ENCODE data around the gene SLC41A1. TPM values are rescaled to one million over a fixed set of nuclear protein-coding genes. Genes with fewer than 3 reads are reported as not detected.

The SLC41A1 gene
- polyA plus RNA-seq, 1 of the 3 experiments (the other 2 are of a cell fraction), result 18.3 TPM

DNA sequence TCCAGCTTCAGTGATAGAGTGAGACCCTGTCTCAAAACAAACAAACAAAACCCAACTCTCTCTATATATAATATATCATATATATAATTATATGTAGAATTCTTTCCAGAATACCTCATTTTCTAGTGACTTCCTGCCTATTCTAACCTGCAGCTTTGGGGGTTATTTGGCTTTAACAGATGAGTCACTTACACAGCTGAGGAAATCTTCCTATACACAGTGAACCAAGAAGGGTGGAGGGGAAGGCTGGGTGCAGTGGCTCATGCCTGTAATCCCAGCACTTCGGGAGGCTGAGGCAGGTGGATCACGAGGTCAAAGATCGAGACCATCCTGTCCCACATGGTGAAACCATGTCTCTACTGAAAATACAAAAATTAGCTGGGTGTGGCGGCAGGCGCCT, 47.0 kb downstream of the SLC41A1 start:
- H3K9me3 ChIP-seq, result no peaks in the 10 kb centered on the region
- no peak overlapping the region for H3K4me3 ChIP-seq (ENCODE audit: low read depth in 2 of 2, low read length in 1 of 2)
- ChIA-PET CTCF (interaction anchor here (1.7 kb wide), 1 partner anchor 10 kb away, joined by 5 read pairs; the partner anchor contains the start of gene RAB29), POLR2A (no interaction called here)
- H4K20me1 ChIP-seq (ENCODE audit: insufficient read depth), result no peaks in the 10 kb centered on the region
- TF ChIP-seq SIN3A (IDR thresholded peaks at IDR 0.05; ENCODE audit: borderline replicate concordance, low read depth, low read length), result no peak
- TF ChIP-seq EZH2phosphoT487 (IDR thresholded peaks at IDR 0.05; ENCODE audit: borderline replicate concordance, low read depth), result no peak
- no peak for TF ChIP-seq TCF12 (IDR thresholded peaks at IDR 0.05)
- TF ChIP-seq POLR2AphosphoS5 (IDR thresholded peaks at IDR 0.05; ENCODE audit: low read depth, low read length), result no peak
- H3K4me1 ChIP-seq (ENCODE audit: control insufficient read depth in 1 of 2, insufficient read depth in 2 of 2, low read depth in 1 of 2, low read length in 1 of 2), result no peaks in the 10 kb centered on the region
- no peak for DNase-seq
- peaks cover 0 to 6% of the 10 kb centered on the region in 2 experiments for H3K36me3 ChIP-seq (replicated peaks in 1 of 2; ENCODE audit: control insufficient read depth in 1 of 2, insufficient read depth in 2 of 2, low read length in 1 of 2)
- H3K9me2 ChIP-seq, result no peaks in the 10 kb centered on the region
- H3K4me2 ChIP-seq, result no peak overlapping the region
- H2AFZ ChIP-seq (ENCODE audit: low read depth), result no peak overlapping the region
- H3F3A ChIP-seq (replicated peaks; ENCODE audit: insufficient read depth), result no peaks in the 10 kb centered on the region
- H3K79me2 ChIP-seq (ENCODE audit: insufficient read depth), result no peaks in the 10 kb centered on the region
- H3K27me3 ChIP-seq (ENCODE audit: insufficient read depth), result no peaks in the 10 kb centered on the region
- H3K9ac ChIP-seq, result no peak overlapping the region
- WGBS (ENCODE audit: low lambda C conversion rate), result 77% methylated on average over 5 of the region's 5 CpGs
- no peak overlapping the region for H3K27ac ChIP-seq (ENCODE audit: low read depth in 2 of 2, low read length in 1 of 2)

DNA sequence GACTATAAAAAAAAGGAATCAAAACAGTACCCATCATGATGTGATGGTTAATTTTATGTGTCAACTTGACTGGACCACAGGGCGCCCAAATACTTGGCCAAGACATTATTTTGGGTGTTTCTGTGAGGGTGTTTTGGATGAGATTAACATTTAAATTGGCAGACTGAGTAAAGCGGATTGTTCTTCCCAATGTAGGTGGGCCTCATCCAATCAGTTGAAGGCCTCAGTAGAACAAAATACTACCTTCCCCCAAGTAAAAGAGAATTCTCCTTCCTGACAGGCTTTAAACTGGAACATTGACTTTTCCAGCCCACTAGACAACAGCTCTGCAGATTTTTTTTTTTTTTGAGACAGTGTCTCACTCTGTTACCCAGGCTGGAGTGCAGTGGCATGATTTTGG, 48.4 kb downstream of the SLC41A1 start:
- Histone ChIP-seq H3K9me2 (no peaks in the 10 kb centered on the region), H3K79me2 (ENCODE audit: insufficient read depth) (no peaks in the 10 kb centered on the region), H3K4me3 (ENCODE audit: low read depth in 2 of 2, low read length in 1 of 2) (no peak overlapping the region), H3K27me3 (ENCODE audit: insufficient read depth) (no peaks in the 10 kb centered on the region), H3K4me1 (ENCODE audit: control insufficient read depth in 1 of 2, insufficient read depth in 2 of 2, low read depth in 1 of 2, low read length in 1 of 2) (no peaks in the 10 kb centered on the region), H3F3A (replicated peaks; ENCODE audit: insufficient read depth) (no peaks in the 10 kb centered on the region), H3K9me3 (no peaks in the 10 kb centered on the region), H3K27ac (ENCODE audit: low read depth in 2 of 2, low read length in 1 of 2) (no peak overlapping the region), H3K9ac (no peak overlapping the region), H3K4me2 (no peak overlapping the region), H3K36me3 (replicated peaks in 1 of 2; ENCODE audit: control insufficient read depth in 1 of 2, insufficient read depth in 2 of 2, low read length in 1 of 2) (no peaks in the 10 kb centered on the region), H4K20me1 (ENCODE audit: insufficient read depth) (no peaks in the 10 kb centered on the region), H2AFZ (ENCODE audit: low read depth) (no peak overlapping the region)
- no peak for DNase-seq
- TF ChIP-seq, protein P1, sequence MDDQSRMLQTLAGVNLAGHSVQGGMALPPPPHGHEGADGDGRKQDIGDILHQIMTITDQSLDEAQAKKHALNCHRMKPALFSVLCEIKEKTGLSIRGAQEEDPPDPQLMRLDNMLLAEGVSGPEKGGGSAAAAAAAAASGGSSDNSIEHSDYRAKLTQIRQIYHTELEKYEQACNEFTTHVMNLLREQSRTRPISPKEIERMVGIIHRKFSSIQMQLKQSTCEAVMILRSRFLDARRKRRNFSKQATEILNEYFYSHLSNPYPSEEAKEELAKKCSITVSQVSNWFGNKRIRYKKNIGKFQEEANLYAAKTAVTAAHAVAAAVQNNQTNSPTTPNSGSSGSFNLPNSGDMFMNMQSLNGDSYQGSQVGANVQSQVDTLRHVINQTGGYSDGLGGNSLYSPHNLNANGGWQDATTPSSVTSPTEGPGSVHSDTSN (IDR thresholded peaks at IDR 0.05), result no peak
- TF ChIP-seq, protein P2, sequence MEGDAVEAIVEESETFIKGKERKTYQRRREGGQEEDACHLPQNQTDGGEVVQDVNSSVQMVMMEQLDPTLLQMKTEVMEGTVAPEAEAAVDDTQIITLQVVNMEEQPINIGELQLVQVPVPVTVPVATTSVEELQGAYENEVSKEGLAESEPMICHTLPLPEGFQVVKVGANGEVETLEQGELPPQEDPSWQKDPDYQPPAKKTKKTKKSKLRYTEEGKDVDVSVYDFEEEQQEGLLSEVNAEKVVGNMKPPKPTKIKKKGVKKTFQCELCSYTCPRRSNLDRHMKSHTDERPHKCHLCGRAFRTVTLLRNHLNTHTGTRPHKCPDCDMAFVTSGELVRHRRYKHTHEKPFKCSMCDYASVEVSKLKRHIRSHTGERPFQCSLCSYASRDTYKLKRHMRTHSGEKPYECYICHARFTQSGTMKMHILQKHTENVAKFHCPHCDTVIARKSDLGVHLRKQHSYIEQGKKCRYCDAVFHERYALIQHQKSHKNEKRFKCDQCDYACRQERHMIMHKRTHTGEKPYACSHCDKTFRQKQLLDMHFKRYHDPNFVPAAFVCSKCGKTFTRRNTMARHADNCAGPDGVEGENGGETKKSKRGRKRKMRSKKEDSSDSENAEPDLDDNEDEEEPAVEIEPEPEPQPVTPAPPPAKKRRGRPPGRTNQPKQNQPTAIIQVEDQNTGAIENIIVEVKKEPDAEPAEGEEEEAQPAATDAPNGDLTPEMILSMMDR (IDR thresholded peaks at IDR 0.05), result no peak
- no peak for TF ChIP-seq RAD21 (IDR thresholded peaks at IDR 0.05; ENCODE audit: low read length)
- no peak for TF ChIP-seq YY1 (IDR thresholded peaks at IDR 0.05; ENCODE audit: low read depth)
- no peak for TF ChIP-seq FOXM1 (IDR thresholded peaks at IDR 0.05; ENCODE audit: low read depth)
- TF ChIP-seq, protein P3, sequence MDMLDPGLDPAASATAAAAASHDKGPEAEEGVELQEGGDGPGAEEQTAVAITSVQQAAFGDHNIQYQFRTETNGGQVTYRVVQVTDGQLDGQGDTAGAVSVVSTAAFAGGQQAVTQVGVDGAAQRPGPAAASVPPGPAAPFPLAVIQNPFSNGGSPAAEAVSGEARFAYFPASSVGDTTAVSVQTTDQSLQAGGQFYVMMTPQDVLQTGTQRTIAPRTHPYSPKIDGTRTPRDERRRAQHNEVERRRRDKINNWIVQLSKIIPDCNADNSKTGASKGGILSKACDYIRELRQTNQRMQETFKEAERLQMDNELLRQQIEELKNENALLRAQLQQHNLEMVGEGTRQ (IDR thresholded peaks at IDR 0.05; ENCODE audit: borderline replicate concordance, low read depth, low read length), result no peak
- no peak for TF ChIP-seq CHD2 (IDR thresholded peaks at IDR 0.05; ENCODE audit: low read length, partially characterized antibody)
- TF ChIP-seq, protein P4, sequence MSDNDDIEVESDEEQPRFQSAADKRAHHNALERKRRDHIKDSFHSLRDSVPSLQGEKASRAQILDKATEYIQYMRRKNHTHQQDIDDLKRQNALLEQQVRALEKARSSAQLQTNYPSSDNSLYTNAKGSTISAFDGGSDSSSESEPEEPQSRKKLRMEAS (IDR thresholded peaks at IDR 0.05; ENCODE audit: low read depth), result no peak
- TF ChIP-seq RCOR1 (IDR thresholded peaks at IDR 0.05; ENCODE audit: low read length), result no peak
- CTCF ChIA-PET, result interaction anchor here (1.0 to 1.7 kb wide), 3 partner anchors 8 to 213 kb away, joined by 3 to 5 read pairs (median 5); partner anchors contain the start of gene RAB29
- POLR2A ChIA-PET, result no interaction called here
- WGBS (ENCODE audit: low lambda C conversion rate), result 94% methylated on average over 2 of the region's 2 CpGs

Data from SK-N-SH (cell line).